GM12878 (cell line): Measurements from ENCODE around the gene EFCAB3. TPM values are rescaled to one million over a fixed set of nuclear protein-coding genes. Genes with fewer than 3 reads are reported as not detected.
A peak's percentile ranks its signal among the peaks of the same experiment; 100 is the strongest.
"Not testable (repeated sequence)": the region's sequence is repeated elsewhere in the genome, so short reads cannot be mapped to it uniquely, and the experiment has no call there.

Experiments
- ATAC-seq: fragments of 200-7000 bp; cut with Tn5 transposase; 3 replicates; pipeline ENCODE4 v1.9.1; 2020; ENCODE audit warnings: mild to moderate bottlenecking, moderate library complexity
- BruUV-seq: library from RNA; stranded (reverse); fragments of 400-500 nt; replicated peaks from 2 replicates; lab custom pipeline; 2021; lab: Mats Ljungman, UMichigan
- CTCF ChIA-PET: fragments of 300-600 bp; sonication (Branson Sonifier 250); formaldehyde crosslinking; extraction: SDS; loops from one replicate; lab custom pipeline; 2021; ENCODE audit warnings: inconsistent platforms; lab: Yijun Ruan, JAX
- POLR2A ChIA-PET: fragments of 350-600 bp; formaldehyde crosslinking; extraction: SDS; loops from one replicate; lab custom pipeline; 2021; ENCODE audit warnings: inconsistent platforms; lab: Charles Lee
- RAD21 ChIA-PET: fragments of 300-600 bp; sonication (Branson Sonifier 250); formaldehyde crosslinking; loops from one replicate; lab custom pipeline; 2023; ENCODE audit warnings: antibody characterized with exemption; ENCODE audit not compliant: unreplicated experiment; lab: Charles Lee
- SMC1A ChIA-PET: fragments of 300-600 bp; sonication (Branson Sonifier 250); formaldehyde crosslinking; loops from one replicate; lab custom pipeline; 2023; ENCODE audit not compliant: unreplicated experiment, uncharacterized antibody; lab: Charles Lee
- DNase-seq: peaks from one replicate; pipeline ENCODE4 v3.0.0-alpha.2; 2011; ENCODE audit warnings: low read depth, low spot score
- FAIRE-seq: peaks from 3 replicates; lab custom pipeline; 2011; peaks lifted over from hg19 to GRCh38; lab: Jason Lieb, UNC
- H2AFZ ChIP-seq: 2 replicates; pipeline ENCODE4 v1.6.0; 2011; ENCODE audit warnings: low read depth, low read length, control low read depth; ENCODE audit not compliant: control insufficient read depth
- H3K27ac ChIP-seq: 2 replicates; pipeline ENCODE4 v1.5.1; 2011; ENCODE audit warnings: control low read depth; ENCODE audit not compliant: control insufficient read depth, insufficient read depth
- H3K27me3 ChIP-seq, 2 experiments: replicated peaks in 1 of 2; 2 replicates each; pipeline versions ENCODE4 v1.6.0 to v1.6.1; 2011; ENCODE audit warnings: low read length in 1 of 2; ENCODE audit not compliant: control insufficient read depth in 2 of 2, insufficient read depth in 2 of 2
- H3K36me3 ChIP-seq, 2 experiments: 2 replicates each; pipeline ENCODE4 v1.5.1; 2011; ENCODE audit warnings: low read length in 1 of 2; ENCODE audit not compliant: control insufficient read depth in 2 of 2, insufficient read depth in 2 of 2
- H3K4me1 ChIP-seq: 2 replicates; pipeline ENCODE4 v1.6.1; 2011; ENCODE audit warnings: mild to moderate bottlenecking, low read length, moderate library complexity, mixed read lengths; ENCODE audit not compliant: control insufficient read depth, insufficient read depth
- H3K4me2 ChIP-seq: 2 replicates; pipeline ENCODE4 v1.6.0; 2011; ENCODE audit warnings: control low read depth; ENCODE audit not compliant: control insufficient read depth, insufficient read depth
- H3K4me3 ChIP-seq: fragments of 200-600 bp; sonication (generic); 2 replicates; pipeline ENCODE4 v1.5.1; 2016
- H3K79me2 ChIP-seq: 2 replicates; pipeline ENCODE4 v1.6.0; 2011; ENCODE audit warnings: low read length; ENCODE audit not compliant: control insufficient read depth, insufficient read depth
- H3K9ac ChIP-seq: 2 replicates; pipeline ENCODE4 v1.8.0; 2011; ENCODE audit warnings: low read length, control low read depth, mixed read lengths; ENCODE audit not compliant: control insufficient read depth, insufficient read depth
- H3K9me3 ChIP-seq: replicated peaks from 3 replicates; pipeline ENCODE4 v1.5.1; 2011; ENCODE audit warnings: mild to moderate bottlenecking, low read length; ENCODE audit not compliant: control insufficient read depth, insufficient read depth
- H4K20me1 ChIP-seq: 2 replicates; pipeline ENCODE4 v1.6.0; 2011; ENCODE audit not compliant: control insufficient read depth, insufficient read depth
- ATF7 ChIP-seq: fragments of 450-650 bp; IDR thresholded peaks from 2 replicates; pipeline ENCODE4 v1.6.1; 2016; ENCODE audit warnings: low read depth, mild to moderate bottlenecking
- CBFB ChIP-seq: IDR thresholded peaks from 2 replicates; pipeline ENCODE4 v1.6.1; 2016; ENCODE audit warnings: antibody characterized with exemption, low read depth
- CHD2 ChIP-seq: IDR thresholded peaks from 2 replicates; pipeline ENCODE4 v1.6.1; 2011; ENCODE audit warnings: low read depth, low read length, improper control_type of control experiment, borderline replicate concordance
- CREB1 ChIP-seq: IDR thresholded peaks from 2 replicates; pipeline ENCODE4 v1.6.1; 2012; ENCODE audit warnings: low read depth, mild to moderate bottlenecking, inconsistent platforms
- CREM ChIP-seq: IDR thresholded peaks from 2 replicates; pipeline ENCODE4 v1.6.1; 2014; ENCODE audit warnings: antibody characterized with exemption, low read depth
- CTCF ChIP-seq, 3 experiments: IDR thresholded peaks in 2 of 3; conservative IDR thresholded peaks in 1 of 3; 2 replicates each; pipeline ENCODE4 v1.5.1; 2011; ENCODE audit warnings: low read depth in 3 of 3, low read length in 3 of 3, mild to moderate bottlenecking in 3 of 3, control low read depth in 2 of 3, moderate library complexity in 2 of 3, inconsistent platforms in 1 of 3, mixed read lengths in 1 of 3; ENCODE audit not compliant: control insufficient read depth in 2 of 3, insufficient read depth in 1 of 3; ENCODE audit errors: extremely low read depth in 1 of 3
- E2F4 ChIP-seq: IDR thresholded peaks from 2 replicates; pipeline ENCODE4 v1.6.1; 2012; ENCODE audit warnings: low read depth, low read length, improper control_type of control experiment
- HDGF ChIP-seq: fragments of 450-650 bp; IDR thresholded peaks from 2 replicates; pipeline ENCODE4 v1.6.1; 2016; ENCODE audit warnings: antibody characterized with exemption
- IKZF2 ChIP-seq, 2 experiments: fragments of 450-650 bp; IDR thresholded peaks; 2 replicates each; pipeline ENCODE4 v1.6.1; 2017; ENCODE audit warnings: mild to moderate bottlenecking in 2 of 2, moderate library complexity in 2 of 2
- MXI1 ChIP-seq: fragments of 150-350 bp; IDR thresholded peaks from 2 replicates; pipeline ENCODE4 v1.6.1; 2011; ENCODE audit warnings: low read depth, mild to moderate bottlenecking, inconsistent platforms, low read length, improper control_type of control experiment
- NBN ChIP-seq: fragments of 450-650 bp; IDR thresholded peaks from 2 replicates; pipeline ENCODE4 v1.6.1; 2016
- POLR2A ChIP-seq: IDR thresholded peaks from 2 replicates; pipeline ENCODE4 v1.6.1; 2011; ENCODE audit warnings: low read depth, mild to moderate bottlenecking, low read length
- POLR2AphosphoS5 ChIP-seq: IDR thresholded peaks from 2 replicates; pipeline ENCODE4 v1.6.1; 2011; ENCODE audit warnings: mild to moderate bottlenecking, low read length, inconsistent platforms
- RB1 ChIP-seq: fragments of 450-650 bp; formaldehyde crosslinking; IDR thresholded peaks from 2 replicates; pipeline ENCODE4 v1.6.1; 2017; ENCODE audit warnings: mild to moderate bottlenecking, borderline replicate concordance
- RUNX3 ChIP-seq: IDR thresholded peaks from 2 replicates; pipeline ENCODE4 v1.6.1; 2012; ENCODE audit warnings: low read length, inconsistent platforms
- SIX5 ChIP-seq: IDR thresholded peaks from 2 replicates; pipeline ENCODE4 v1.6.1; 2011; ENCODE audit warnings: mild to moderate bottlenecking, low read depth, low read length, moderate library complexity; ENCODE audit not compliant: severe bottlenecking
- TAF1 ChIP-seq: IDR thresholded peaks from 2 replicates; pipeline ENCODE4 v1.6.1; 2011; ENCODE audit warnings: mild to moderate bottlenecking, low read depth, low read length, borderline replicate concordance
- TCF12 ChIP-seq: IDR thresholded peaks from 2 replicates; pipeline ENCODE4 v1.6.1; 2011; ENCODE audit warnings: low read depth, mild to moderate bottlenecking, low read length
- WGBS: methylation state at CpG from one replicate; pipeline ENCODE4 v1.1.6; 2016; ENCODE audit warnings: low lambda C conversion rate; ENCODE audit not compliant: insufficient replicate concordance, insufficient coverage; ENCODE audit errors: missing lambda C conversion rate; 5-methylcytosine and 5-hydroxymethylcytosine counted together
- in situ Hi-C: fragments of 300-500 bp; cut with MboI; formaldehyde crosslinking; loops from 9 replicates; pipeline ENCODE4 v1.14.3; 2018; ENCODE audit warnings: mixed read lengths
- intact Hi-C: fragments of 100-400 bp; cut with micrococcal nuclease; formaldehyde crosslinking; loops from one replicate; pipeline ENCODE4 v1.14.2; 2022; ENCODE audit not compliant: unreplicated experiment
- polyA plus RNA-seq, 11 experiments: library from polyadenylated mRNA; depleted of rRNA in 4 of 11; unstranded in 6 of 11; stranded (reverse) in 5 of 11; fragments of >200 nt; fragmentation: Nextera tagmentation in 4 of 11; fragmentation: Illumina TruSeq in 1 of 11; extraction: Ambion mirVana in 4 of 11; extraction: Trizol in 1 of 11; gene quantifications; 1 replicate in 1 of 11; 2 replicates in 10 of 11; pipeline versions ENCODE4 v1.2.1 to v1.2.3, GENCODE V29; 2011 to 2016; ENCODE audit warnings: inconsistent platforms in 2 of 11, missing spikeins in 2 of 11, low read depth in 1 of 11
- total RNA-seq, 4 experiments: library from RNA; depleted of rRNA in 3 of 4; stranded (reverse); fragments of >200 nt in 3 of 4; fragmentation: Illumina TruSeq in 1 of 4; extraction: Trizol in 1 of 4; gene quantifications; 2 replicates each; pipeline versions ENCODE4 v1.2.1 to v1.2.3, GENCODE V29; 2013 to 2021
- TF ChIP-seq, protein P1 (sequence below): IDR thresholded peaks from 2 replicates; pipeline ENCODE4 v1.6.1; 2012; ENCODE audit warnings: low read depth, low read length, improper control_type of control experiment

The EFCAB3 gene
- total and polyA plus RNA-seq, 10 of the 15 experiments (the other 5 are each of a cell fraction or from before 2014, with no cell fraction given) = not detected

DNA sequence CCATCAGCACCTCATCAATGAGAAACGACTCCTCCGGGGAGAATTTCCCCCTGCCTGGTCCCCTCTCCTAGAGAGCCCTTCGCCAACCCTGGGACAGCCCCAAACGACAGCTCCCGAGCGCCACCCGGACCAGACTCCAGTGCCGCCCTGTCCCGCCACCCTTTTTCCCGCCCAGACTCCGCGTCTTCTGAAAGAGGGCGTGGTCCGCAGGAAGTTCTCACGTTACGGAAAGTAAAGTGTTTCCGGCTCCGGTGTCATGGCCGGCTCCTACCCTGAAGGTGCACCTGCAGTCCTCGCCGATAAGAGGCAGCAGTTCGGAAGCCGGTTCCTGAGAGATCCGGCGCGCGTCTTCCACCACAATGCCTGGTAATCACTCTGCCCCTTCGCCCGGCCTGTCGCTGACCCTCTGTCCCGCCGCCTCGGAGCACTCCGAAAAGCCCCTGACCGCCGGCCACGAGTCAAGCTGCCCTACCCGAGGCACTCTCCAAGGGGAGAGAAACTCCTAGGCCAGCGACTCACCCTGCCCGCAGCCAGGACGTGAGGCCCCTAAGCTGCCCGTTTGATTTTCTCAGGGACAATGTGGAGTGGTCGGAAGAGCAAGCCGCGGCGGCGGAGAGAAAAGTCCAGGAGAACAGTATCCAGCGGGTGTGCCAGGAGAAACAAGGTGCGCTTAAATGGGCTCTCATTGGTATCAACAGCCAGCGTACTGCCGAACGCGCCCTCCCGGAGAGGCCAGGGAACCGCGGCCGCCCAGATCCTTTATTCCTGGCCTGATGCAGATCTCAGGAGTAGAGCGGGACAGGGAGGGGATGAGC is 43.5 kb downstream of the EFCAB3 start, which contains the start of gene METTL2A:
Gene METTL2A (plus strand): TSS at position 251 of the 815 bp plus-strand sequence. CDS start 6 bp downstream, at position 257.
- RAD21 ChIA-PET = interaction anchor here (0.7 to 1.7 kb wide), 2 partner anchors 60 to 61 kb away, joined by 3 to 6 read pairs; no protein-coding TSS in a partner anchor
- H3K27me3 ChIP-seq, H3K36me3 ChIP-seq, H4K20me1 ChIP-seq, BruUV-seq, H3K4me1 ChIP-seq, H3K9me3 ChIP-seq, POLR2A ChIA-PET: not testable (repeated sequence)
- H3K4me3 ChIP-seq = peak within 1 kb of the TSS; percentile 88
- H3K9ac ChIP-seq = peak within 1 kb of the TSS; percentile 80
- SMC1A ChIA-PET = interaction anchor here (1.3 kb wide), 1 partner anchor 58 kb away, joined by 3 read pairs; no protein-coding TSS in a partner anchor
- H3K79me2 ChIP-seq = peaks cover 18% of the 10 kb centered on the region
- H3K4me2 ChIP-seq = peak within 1 kb of the TSS; percentile 92
- in situ Hi-C loops = loop anchor here (5.0 kb wide), 1 partner anchor 63 kb away; no protein-coding TSS in a partner anchor
- intact Hi-C loops = loop anchor here (5.0 kb wide), 1 partner anchor 63 kb away; no protein-coding TSS in a partner anchor
- CTCF ChIA-PET = interaction anchor here (0.8 to 3.0 kb wide), 5 partner anchors 35 to 129 kb away, joined by 3 to 43 read pairs (median 4); no protein-coding TSS in a partner anchor
- H3K27ac ChIP-seq = peak within 1 kb of the TSS; percentile 67
- FAIRE-seq = peak; percentile 95
- DNase-seq = peak; percentile 60
- WGBS = under 1% methylated on average over 58 of the region's 58 CpGs
- H2AFZ ChIP-seq = peak within 1 kb of the TSS; percentile 96
- ATAC-seq = peak; percentile 96
- peak; percentile 65; the same call in 1 of the 2 replicates for TF ChIP-seq MXI1
- TF ChIP-seq TCF12 = peak; percentile 69; the same call in 1 of the 2 replicates
- peak in 1 of 2 experiments; percentile 14; a peak in 1 of 4 replicates for TF ChIP-seq IKZF2 (IDR thresholded peaks at IDR 0.05)
- peak; percentile 77 for TF ChIP-seq POLR2A
- peak; percentile 59 for TF ChIP-seq CREM
- 0 out of 2 replicates have a peak, but pooled peaks have one; percentile 23 for TF ChIP-seq ATF7
- TF ChIP-seq CBFB = peak; percentile 38; the same call in 1 of the 2 replicates
- TF ChIP-seq HDGF = peak; percentile 54; the same call in 1 of the 2 replicates
- TF ChIP-seq NBN = peak; percentile 52; the same call in 1 of the 2 replicates
- peak; percentile 75; the same call in 1 of the 2 replicates for TF ChIP-seq POLR2AphosphoS5
- TF ChIP-seq CHD2 = 0 out of 2 replicates have a peak, but pooled peaks have one; percentile 38
- peak; percentile 32 for TF ChIP-seq SIX5
- TF ChIP-seq, protein P1, sequence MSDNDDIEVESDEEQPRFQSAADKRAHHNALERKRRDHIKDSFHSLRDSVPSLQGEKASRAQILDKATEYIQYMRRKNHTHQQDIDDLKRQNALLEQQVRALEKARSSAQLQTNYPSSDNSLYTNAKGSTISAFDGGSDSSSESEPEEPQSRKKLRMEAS = peak; percentile 19; the same call in 1 of the 2 replicates
- TF ChIP-seq TAF1 = peak; percentile 85
- TF ChIP-seq CREB1 = peak; percentile 73
- TF ChIP-seq RB1 = peak; percentile 99
- peak; percentile 83 for TF ChIP-seq E2F4
- peak; percentile 28; the same call in 1 of the 2 replicates for TF ChIP-seq RUNX3
- TF ChIP-seq CTCF (IDR thresholded peaks at IDR 0.05 in 2 of 3, conservative IDR thresholded peaks at IDR 0.05 in 1 of 3; ENCODE audit: control insufficient read depth in 2 of 3, extremely low read depth in 1 of 3, insufficient read depth in 1 of 3, low read depth in 3 of 3, low read length in 3 of 3) = peak; percentile 44 to 51 (median 47); a peak in 5 of 6 replicates
